HepG2 (cell line): ENCODE results near the gene MZF1. TPM values are rescaled to one million over a fixed set of nuclear protein-coding genes. Genes with fewer than 3 reads are reported as not detected.

Experiments used
- ARNT2 ChIP-seq: sonication (generic); formaldehyde crosslinking; IDR thresholded peaks from 2 replicates; pipeline ENCODE4 v1.8.0; 2022; ENCODE audit warnings: mild to moderate bottlenecking, low read depth, missing genetic modification reagents, moderate library complexity
- ARNTL ChIP-seq: sonication (generic); formaldehyde crosslinking; IDR thresholded peaks from 2 replicates; pipeline ENCODE4 v1.4.0; 2020; ENCODE audit warnings: mild to moderate bottlenecking, missing genetic modification reagents
- DMTF1 ChIP-seq: sonication (generic); formaldehyde crosslinking; IDR thresholded peaks from 2 replicates; pipeline ENCODE4 v1.4.0; 2020; ENCODE audit warnings: mild to moderate bottlenecking, missing genetic modification reagents
- ETV5 ChIP-seq: IDR thresholded peaks from 2 replicates; pipeline ENCODE4 v1.6.1; 2018; ENCODE audit warnings: missing biosample characterization, missing genetic modification reagents, inconsistent platforms, borderline replicate concordance
- GPBP1L1 ChIP-seq: sonication (generic); formaldehyde crosslinking; IDR thresholded peaks from 2 replicates; pipeline ENCODE4 v1.5.0; 2020; ENCODE audit warnings: mild to moderate bottlenecking, missing genetic modification reagents
- HOXD1 ChIP-seq: sonication (generic); formaldehyde crosslinking; IDR thresholded peaks from 2 replicates; pipeline ENCODE4 v1.5.0; 2020; ENCODE audit warnings: missing genetic modification reagents
- IRF9 ChIP-seq: sonication (generic); formaldehyde crosslinking; IDR thresholded peaks from 2 replicates; pipeline ENCODE4 v1.8.0; 2022; ENCODE audit warnings: missing genetic modification reagents, mild to moderate bottlenecking, borderline replicate concordance
- POGK ChIP-seq: sonication (generic); formaldehyde crosslinking; conservative IDR thresholded peaks from 2 replicates; pipeline ENCODE4 v1.8.0; 2022; ENCODE audit warnings: mild to moderate bottlenecking, moderate library complexity, missing genetic modification reagents
- PTBP1 ChIP-seq: fragments of 200-400 bp; formaldehyde crosslinking; IDR thresholded peaks from 2 replicates; pipeline ENCODE4 v1.6.1; 2018; ENCODE audit warnings: low read length, low read depth; ENCODE audit not compliant: poor library complexity, severe bottlenecking
- RELA ChIP-seq: sonication (generic); formaldehyde crosslinking; IDR thresholded peaks from 2 replicates; pipeline ENCODE4 v1.4.0; 2020; ENCODE audit warnings: missing genetic modification reagents
- SMYD3 ChIP-seq: sonication (generic); formaldehyde crosslinking; IDR thresholded peaks from 2 replicates; pipeline ENCODE4 v1.8.1; 2023; ENCODE audit warnings: mild to moderate bottlenecking, missing genetic modification reagents
- SOX6 ChIP-seq, 2 experiments: fragments of 450-650 bp in 1 of 2; sonication (generic) in 1 of 2; formaldehyde crosslinking in 1 of 2; IDR thresholded peaks; 2 replicates each; pipeline versions ENCODE4 v1.4.0 to v1.6.1; 2017 to 2020; ENCODE audit warnings: antibody characterized with exemption in 1 of 2, mild to moderate bottlenecking in 1 of 2, missing genetic modification reagents in 1 of 2
- ZBTB7B ChIP-seq: sonication (generic); formaldehyde crosslinking; IDR thresholded peaks from 2 replicates; pipeline ENCODE4 v1.4.0; 2020; ENCODE audit warnings: missing genetic modification reagents
- ZNF136 ChIP-seq: sonication (generic); formaldehyde crosslinking; IDR thresholded peaks from 2 replicates; pipeline ENCODE4 v1.8.1; 2022; ENCODE audit warnings: low read depth, mild to moderate bottlenecking, moderate library complexity, missing genetic modification reagents
- ZNF367 ChIP-seq: sonication (generic); formaldehyde crosslinking; IDR thresholded peaks from 2 replicates; pipeline ENCODE4 v1.4.0; 2020; ENCODE audit warnings: missing genetic modification reagents, borderline replicate concordance
- ZNF589 ChIP-seq: sonication (generic); formaldehyde crosslinking; conservative IDR thresholded peaks from 2 replicates; pipeline ENCODE4 v1.8.0; 2022; ENCODE audit warnings: mild to moderate bottlenecking, moderate library complexity, missing genetic modification reagents
- ZNF615 ChIP-seq: sonication (generic); formaldehyde crosslinking; IDR thresholded peaks from 2 replicates; pipeline ENCODE4 v1.5.0; 2020; ENCODE audit warnings: mild to moderate bottlenecking, missing genetic modification reagents, borderline replicate concordance
- ZNF660 ChIP-seq: sonication (generic); formaldehyde crosslinking; IDR thresholded peaks from 2 replicates; pipeline ENCODE4 v1.5.1; 2020; ENCODE audit warnings: mild to moderate bottlenecking, low read depth, missing genetic modification reagents, borderline replicate concordance
- ZNF777 ChIP-seq: sonication (generic); formaldehyde crosslinking; IDR thresholded peaks from 2 replicates; pipeline ENCODE4 v1.4.0; 2020; ENCODE audit warnings: missing genetic modification reagents
- ZUFSP ChIP-seq: sonication (generic); formaldehyde crosslinking; IDR thresholded peaks from 2 replicates; pipeline ENCODE4 v1.9.0; 2021; ENCODE audit warnings: missing genetic modification reagents, mild to moderate bottlenecking, borderline replicate concordance
- polyA plus RNA-seq, 8 experiments: library from polyadenylated mRNA; depleted of rRNA in 3 of 8; stranded (reverse) in 7 of 8; unstranded in 1 of 8; fragments of >200 nt; fragmentation: Illumina TruSeq in 4 of 8; extraction: Trizol in 4 of 8; gene quantifications; 2 replicates each; pipeline versions ENCODE4 v1.2.1 to v1.2.3, GENCODE V29; 2011 to 2016; ENCODE audit warnings: low read depth in 4 of 8, missing spikeins in 1 of 8, mixed read lengths in 1 of 8; ENCODE audit not compliant: insufficient read depth in 1 of 8
- total RNA-seq, 5 experiments: library from RNA; depleted of rRNA; stranded (reverse); fragments of >200 nt; fragmentation: Illumina TruSeq; extraction: Trizol; gene quantifications; 2 replicates each; pipeline ENCODE4 v1.2.3, GENCODE V29; 2016; ENCODE audit warnings: low read depth in 1 of 5

The MZF1 gene
- total and polyA plus RNA-seq, 2 of the 13 experiments (the other 11 are each of a cell fraction or from before 2014, with no cell fraction given), result 3.1 to 8.1 TPM

GRCh38 chr19:58543826-58544590 lies 29.1 kb downstream of the MZF1 start, which contains the start of gene TRIM28 (continued):
- no peak for TF ChIP-seq ZUFSP (CRISPR knock-in tag)
- no peak for TF ChIP-seq ZNF367 (CRISPR knock-in tag)
- TF ChIP-seq SMYD3 (CRISPR knock-in tag), result no peak
- no peak for TF ChIP-seq ZNF589 (CRISPR knock-in tag)
- TF ChIP-seq ZNF660 (CRISPR knock-in tag), result no peak
- 0 out of 2 replicates have a peak, but pooled peaks have one; percentile 15 for TF ChIP-seq ZBTB7B (CRISPR knock-in tag)
- TF ChIP-seq ARNT2 (CRISPR knock-in tag), result peak; percentile 92
- TF ChIP-seq ARNTL (CRISPR knock-in tag), result no peak
- peak; percentile 75 for TF ChIP-seq ZNF777 (CRISPR knock-in tag)
- no peak for TF ChIP-seq RELA (CRISPR knock-in tag)
- TF ChIP-seq ZNF615 (CRISPR knock-in tag), result no peak
- no peak for TF ChIP-seq DMTF1 (CRISPR knock-in tag)
- TF ChIP-seq GPBP1L1 (CRISPR knock-in tag), result no peak
- no peak for TF ChIP-seq SOX6 (IDR thresholded peaks at IDR 0.05)
- TF ChIP-seq SOX6 (CRISPR knock-in tag; IDR thresholded peaks at IDR 0.05), result peak; percentile 53; the same call in 1 of the 2 replicates
- peak; percentile 71 for TF ChIP-seq POGK (CRISPR knock-in tag)
- TF ChIP-seq ZNF136 (CRISPR knock-in tag), result no peak
- TF ChIP-seq ETV5 (CRISPR knock-in tag), result peak; percentile 7; the same call in 1 of the 2 replicates
- TF ChIP-seq IRF9 (CRISPR knock-in tag), result peak; percentile 86
- peak; percentile 60; the same call in 1 of the 2 replicates for TF ChIP-seq HOXD1 (CRISPR knock-in tag)
- TF ChIP-seq PTBP1, result no peak
